HG02852 (cell line): Measurements from ENCODE around the gene SENP2.
"Not testable (repeated sequence)": the region's sequence is repeated elsewhere in the genome, so short reads cannot be mapped to it uniquely, and the experiment has no call there.

Experiments
- ATAC-seq: cut with Tn5 transposase; IDR thresholded peaks from one replicate; pipeline ENCODE4 v1.9.1; 2021; ENCODE audit warnings: mild to moderate bottlenecking, moderate library complexity; ENCODE audit not compliant: unreplicated experiment

The SENP2 gene

DNA sequence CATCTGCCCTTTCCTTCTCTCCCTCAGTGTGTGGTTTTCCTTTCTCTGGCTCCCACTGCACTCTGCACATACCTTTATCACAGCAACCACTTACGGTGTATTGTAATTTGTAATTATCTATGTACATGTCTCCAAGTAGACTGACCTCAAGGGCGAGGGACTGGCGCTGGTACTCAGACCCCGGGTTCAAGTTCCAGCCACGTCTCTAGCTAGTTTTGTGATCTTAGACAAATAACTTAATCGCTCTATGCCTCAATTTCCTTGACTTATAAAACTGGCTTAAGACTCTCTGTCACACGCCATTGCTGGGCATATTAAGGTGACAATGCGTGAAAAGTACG, 607 bp upstream of the SENP2 start:
- ATAC-seq: no peak

GRCh38 chr3:185586686-185587039, 568 bp downstream of the SENP2 start:
- ATAC-seq: no peak

GRCh38 chr3:185594073-185594472, 8.0 kb downstream of the SENP2 start:
- ATAC-seq: no peak

GRCh38 chr3:185595526-185595925, 9.4 kb downstream of the SENP2 start:
- no peak for ATAC-seq

- ATAC-seq: no peak
Observed at GRCh38 chr3:185605566-185605965, 19.5 kb downstream of the SENP2 start.

DNA sequence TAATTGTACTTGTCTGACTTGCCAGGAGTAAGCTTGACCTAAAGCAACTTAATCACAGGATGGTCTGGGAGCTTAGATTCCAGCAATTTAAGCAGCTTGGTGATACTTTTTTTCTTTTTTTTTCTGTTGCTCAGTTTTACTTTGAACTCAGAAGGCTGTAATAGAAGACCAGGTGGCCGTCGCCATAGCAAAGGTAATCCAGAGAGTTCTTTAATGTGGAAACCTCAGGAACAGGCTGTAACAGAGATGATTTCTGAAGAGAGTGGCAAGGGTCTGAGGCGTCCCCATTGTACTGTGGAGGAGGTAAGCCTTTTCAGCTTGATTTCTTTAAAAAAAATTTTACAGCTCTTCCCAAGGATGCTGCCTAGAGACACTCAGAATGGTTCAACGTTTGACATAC, 20.1 kb downstream of the SENP2 start:
- no peak for ATAC-seq

DNA sequence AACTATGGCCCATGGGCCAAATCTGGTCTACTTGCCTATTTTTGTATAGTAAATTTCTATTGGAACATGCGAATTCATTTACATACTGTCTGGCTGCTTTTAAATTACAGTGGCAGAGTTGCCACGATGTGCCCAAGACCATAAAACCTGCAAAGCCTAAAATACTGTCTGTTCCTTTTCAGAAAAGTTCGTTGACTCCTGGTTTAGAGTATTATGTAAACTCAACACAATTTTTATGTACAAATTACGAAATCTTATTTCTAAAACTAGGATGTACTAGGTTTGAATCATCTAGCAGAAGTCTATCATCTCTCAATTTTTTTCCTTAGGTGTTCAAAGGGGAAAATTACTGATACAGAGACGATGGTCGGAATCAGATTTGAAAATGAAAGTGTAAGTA, 26.9 kb downstream of the SENP2 start:
- no peak for ATAC-seq

- no peak for ATAC-seq
Observed at GRCh38 chr3:185623939-185624665, 38.0 kb downstream of the SENP2 start.

DNA sequence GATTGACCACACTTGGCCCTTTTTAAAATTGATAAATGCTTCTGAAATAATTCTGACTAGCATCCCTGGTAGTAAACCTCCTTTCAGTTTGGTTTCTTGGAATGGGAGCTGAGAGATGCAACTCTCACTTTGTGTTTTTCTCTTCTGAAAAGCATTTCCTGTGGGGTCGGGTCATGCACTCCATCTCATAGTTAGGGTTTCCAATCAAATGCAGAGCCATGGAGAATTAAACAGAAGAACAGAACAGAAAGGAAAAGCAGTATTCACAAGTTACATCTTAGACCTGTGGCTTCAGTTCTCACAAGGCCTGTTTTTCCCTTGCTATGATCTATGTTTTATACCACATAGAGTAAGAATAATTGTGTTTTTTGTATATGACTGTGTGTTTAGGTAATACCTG, 39.7 kb downstream of the SENP2 start:
- no peak for ATAC-seq

- no peak for ATAC-seq
Observed at GRCh38 chr3:185629554-185630181, 43.6 kb downstream of the SENP2 start.

GRCh38 chr3:185630182-185630622, 44.1 kb downstream of the SENP2 start:
- ATAC-seq: no peak

GRCh38 chr3:185631108-185631507, 45.0 kb downstream of the SENP2 start:
- ATAC-seq: no peak

DNA sequence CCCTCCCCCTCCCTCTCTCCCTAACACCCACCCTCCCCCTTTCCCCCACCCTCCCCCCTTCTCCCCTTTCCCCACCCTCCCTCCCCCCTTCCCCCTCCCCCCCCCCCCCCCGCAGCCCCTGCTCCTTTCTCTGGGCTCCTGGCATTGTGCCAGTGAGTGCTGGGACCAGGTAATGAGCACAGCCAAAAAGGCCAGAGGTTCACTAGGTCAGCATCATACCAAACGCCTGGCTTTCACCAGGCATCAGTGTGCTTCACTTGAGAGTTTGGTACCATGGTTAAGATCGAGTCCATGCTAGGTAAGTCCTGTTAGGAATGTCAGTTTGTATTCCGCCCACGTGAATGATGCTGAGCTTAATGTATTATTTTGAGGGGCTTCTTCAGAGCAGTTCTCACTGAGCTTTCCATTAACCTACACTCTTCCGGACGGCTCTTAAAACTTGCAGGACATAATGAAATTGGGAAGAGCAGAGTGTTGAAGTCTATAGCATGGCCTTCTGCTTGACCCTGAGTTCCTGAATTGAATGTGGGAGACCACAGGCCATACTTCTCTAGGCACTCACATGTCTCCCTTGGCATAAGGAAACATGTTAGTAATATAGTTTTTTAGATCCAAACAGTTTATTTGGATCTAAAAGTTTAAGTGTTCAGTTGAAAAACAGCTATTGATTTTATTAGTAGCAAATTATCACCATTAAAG, 45.6 kb downstream of the SENP2 start:
- ATAC-seq: no peak

- no peak for ATAC-seq
Observed at GRCh38 chr3:185632996-185633395, 46.9 kb downstream of the SENP2 start.

GRCh38 chr3:185637388-185637787, 51.3 kb downstream of the SENP2 start:
- no peak for ATAC-seq

- ATAC-seq: not testable (repeated sequence)
Observed at GRCh38 chr3:185638651-185639050, 52.6 kb downstream of the SENP2 start.

DNA sequence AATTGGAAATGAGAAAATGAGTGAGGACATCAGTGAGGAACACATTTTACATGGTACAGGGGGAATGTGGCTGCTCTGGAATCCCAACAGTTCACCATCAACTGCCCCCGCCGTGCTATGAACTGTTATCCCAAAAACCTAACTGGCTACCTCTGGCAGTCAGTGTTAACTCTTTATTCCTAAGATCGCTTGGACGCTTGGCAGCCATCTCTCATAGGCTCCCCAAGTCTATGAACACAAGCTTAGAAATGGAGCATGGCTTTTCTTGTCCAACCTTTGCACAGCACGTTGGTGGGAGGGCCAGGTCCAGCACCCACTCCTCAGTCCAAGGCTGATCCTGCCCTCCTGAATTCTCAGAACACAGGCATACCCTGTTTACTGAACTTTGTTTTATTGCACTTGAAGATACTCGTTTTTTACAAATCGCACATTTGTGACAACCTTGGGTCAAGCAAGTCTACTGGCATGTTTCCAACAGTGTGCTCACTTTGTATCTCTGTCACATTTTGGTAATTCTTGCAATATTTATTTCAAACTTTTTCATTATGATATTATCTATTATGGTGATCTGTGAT, 53.6 kb downstream of the SENP2 start:
- ATAC-seq: no peak

DNA sequence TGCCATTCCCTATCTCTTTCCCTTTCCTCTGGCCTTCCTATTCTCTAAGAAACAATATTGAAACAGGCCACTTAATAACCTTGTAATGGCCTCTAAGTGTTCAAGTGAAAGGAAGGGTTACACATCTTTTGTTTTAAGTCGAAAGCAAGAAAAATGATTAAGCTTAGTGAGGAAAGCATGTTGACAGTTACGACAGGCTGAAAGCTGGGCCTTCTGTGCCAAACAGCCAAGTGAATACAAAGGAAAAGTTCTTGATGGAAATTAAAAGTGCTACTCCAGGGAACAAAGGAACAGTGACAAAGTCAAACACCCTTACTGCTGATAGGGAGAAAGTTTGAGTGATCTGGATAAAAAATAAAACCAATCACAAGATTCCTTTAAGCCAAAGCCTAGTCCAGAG, 54.2 kb downstream of the SENP2 start:
- no peak for ATAC-seq

DNA sequence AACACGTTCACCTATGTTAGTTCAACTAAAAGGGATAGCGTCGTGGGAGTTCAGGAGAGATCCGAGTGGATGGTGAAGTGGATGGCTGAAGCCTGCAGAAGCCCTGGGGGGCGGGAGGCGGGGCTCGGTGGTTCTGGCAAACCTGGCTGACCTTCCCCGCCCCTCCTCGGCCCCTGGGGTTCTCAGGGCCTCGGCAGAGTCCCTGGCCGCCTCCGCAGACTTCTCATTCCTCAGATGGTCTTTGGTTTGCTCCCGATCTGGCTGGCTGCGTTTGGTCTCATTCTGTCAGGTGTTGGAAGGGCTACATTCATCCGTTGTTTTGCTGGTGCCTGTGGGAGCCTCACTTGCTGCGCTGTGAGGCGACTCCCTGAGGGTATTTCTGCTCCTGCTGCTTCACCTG, 59.1 kb downstream of the SENP2 start:
- ATAC-seq: not testable (repeated sequence)

DNA sequence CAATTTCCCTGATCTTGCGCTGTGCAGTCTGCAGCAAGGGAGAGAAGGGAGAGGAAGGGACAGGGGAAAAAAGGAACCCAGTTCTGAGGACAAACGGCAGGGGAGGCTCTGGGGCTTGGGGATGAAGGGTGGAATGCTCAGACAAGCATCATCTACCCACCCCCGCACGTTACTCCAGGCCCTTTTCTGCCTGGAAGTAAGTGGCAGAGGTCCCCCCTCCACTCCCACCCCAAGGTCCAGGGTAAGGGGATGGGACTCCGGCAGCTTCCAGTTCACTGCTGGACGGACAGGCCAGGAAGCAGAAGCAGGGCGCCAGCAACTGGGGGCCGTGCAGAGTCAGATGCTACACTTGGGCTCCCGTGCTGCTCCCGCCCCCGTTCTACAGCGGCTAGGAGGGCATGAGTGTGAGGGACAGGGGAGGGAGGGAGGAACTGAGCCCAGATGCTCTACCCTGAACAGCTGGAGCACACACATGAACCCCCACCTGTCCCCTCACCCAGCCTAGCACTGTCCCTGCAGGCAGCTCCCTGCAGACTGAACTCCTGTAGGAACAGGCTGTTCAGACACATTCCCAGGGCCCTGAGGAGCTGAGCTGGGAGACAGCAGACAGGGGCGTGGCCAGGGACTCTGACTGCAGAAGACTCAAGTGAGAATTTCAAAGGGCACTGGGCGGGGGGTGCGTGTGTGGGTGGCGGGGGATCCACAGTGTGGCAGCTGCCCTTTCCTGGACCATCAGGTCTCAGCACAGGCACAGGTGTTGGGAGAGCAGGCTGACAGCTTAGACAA, 59.7 kb downstream of the SENP2 start:
- no peak for ATAC-seq
